ENCODE data around the gene ASCL1.
A peak's percentile ranks its signal among the peaks of the same experiment; 100 is the strongest.

The ASCL1 gene

GRCh38 chr12:102927220-102927619 is 30.3 kb upstream of the ASCL1 start:
- H3K4me3 ChIP-seq (ENCODE audit: control insufficient read depth, low read depth, low read length), result no peak overlapping the region
- DNase-seq (ENCODE audit: low read depth), result no peak
- no peak for TF ChIP-seq CTCF (conservative IDR thresholded peaks at IDR 0.05; ENCODE audit: control insufficient read depth, insufficient read depth, low read depth, low read length)

- TF ChIP-seq CTCF (conservative IDR thresholded peaks at IDR 0.05; ENCODE audit: control insufficient read depth, insufficient read depth, low read depth, low read length), result no peak
- no peak for DNase-seq (ENCODE audit: low read depth)
- no peak overlapping the region for H3K4me3 ChIP-seq (ENCODE audit: control insufficient read depth, low read depth, low read length)
These were observed 24.3 kb upstream of the ASCL1 start for GRCh38 chr12:102933168-102933567.

GRCh38 chr12:102939059-102939458 is 18.4 kb upstream of the ASCL1 start:
- H3K4me3 ChIP-seq (ENCODE audit: control insufficient read depth, low read depth, low read length), result no peak overlapping the region
- TF ChIP-seq CTCF (conservative IDR thresholded peaks at IDR 0.05; ENCODE audit: control insufficient read depth, insufficient read depth, low read depth, low read length), result no peak
- no peak for DNase-seq (ENCODE audit: low read depth)

GRCh38 chr12:102939670-102940222 is 17.7 kb upstream of the ASCL1 start:
- no peak for DNase-seq (ENCODE audit: low read depth)
- no peak overlapping the region for H3K4me3 ChIP-seq (ENCODE audit: control insufficient read depth, low read depth, low read length)
- TF ChIP-seq CTCF (conservative IDR thresholded peaks at IDR 0.05; ENCODE audit: control insufficient read depth, insufficient read depth, low read depth, low read length), result no peak

GRCh38 chr12:102946042-102946441 is 11.4 kb upstream of the ASCL1 start:
- H3K4me3 ChIP-seq (ENCODE audit: control insufficient read depth, low read depth, low read length), result no peak overlapping the region
- TF ChIP-seq CTCF (conservative IDR thresholded peaks at IDR 0.05; ENCODE audit: control insufficient read depth, insufficient read depth, low read depth, low read length), result no peak
- no peak for DNase-seq (ENCODE audit: low read depth)

GRCh38 chr12:102948941-102949352 is 8.5 kb upstream of the ASCL1 start:
- DNase-seq (ENCODE audit: low read depth), result peak; percentile 40
- H3K4me3 ChIP-seq (ENCODE audit: control insufficient read depth, low read depth, low read length), result no peak overlapping the region
- peak; percentile 86 for TF ChIP-seq CTCF (conservative IDR thresholded peaks at IDR 0.05; ENCODE audit: control insufficient read depth, insufficient read depth, low read depth, low read length)

Measured in fibroblast of mammary gland (primary cell).